ENCODE results near the gene GPR18.

Gene GPR18

GRCh38 chr13:99258210-99258860 lies at the start of gene GPR18:
GPR18 (minus strand) TSS chr13:99258379; CDS start chr13:99255872, 2,507 bp downstream.
- DNase-seq (ENCODE audit: low read depth, low spot score): no peak

DNA sequence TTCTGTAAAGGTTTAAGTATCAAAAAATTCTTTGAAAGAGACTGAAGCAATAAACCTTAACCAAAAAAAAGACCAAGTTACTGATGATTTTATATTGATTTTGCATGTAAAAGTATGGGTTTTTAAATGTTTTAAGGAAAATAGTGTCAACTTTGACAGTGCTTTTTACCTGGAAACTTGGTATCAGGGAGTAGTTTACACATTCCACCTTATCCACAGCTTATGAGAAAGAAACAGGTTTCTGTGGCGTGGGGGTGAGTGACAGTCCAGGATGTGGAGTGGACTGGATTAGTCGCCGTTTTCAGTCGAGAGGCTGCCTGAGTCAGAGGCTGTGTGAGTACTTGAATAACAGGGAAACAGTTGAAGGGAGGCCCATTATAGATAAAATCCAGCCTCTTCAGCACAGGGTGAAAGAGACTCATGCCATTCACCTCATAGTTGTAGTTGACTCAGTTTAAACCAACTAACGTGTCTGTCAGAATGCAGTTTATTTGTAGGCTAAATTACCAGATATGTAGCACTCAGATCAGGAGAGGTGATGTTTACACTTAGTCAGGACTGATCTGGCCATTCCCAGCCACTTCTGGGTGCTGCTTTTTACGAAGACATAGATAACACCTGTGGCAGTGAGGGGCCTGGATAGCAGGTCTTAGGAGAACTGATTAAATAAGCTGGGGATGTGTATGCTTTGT lies 49.6 kb upstream of the GPR18 start:
- no peak for DNase-seq (ENCODE audit: low read depth, low spot score)

DNA sequence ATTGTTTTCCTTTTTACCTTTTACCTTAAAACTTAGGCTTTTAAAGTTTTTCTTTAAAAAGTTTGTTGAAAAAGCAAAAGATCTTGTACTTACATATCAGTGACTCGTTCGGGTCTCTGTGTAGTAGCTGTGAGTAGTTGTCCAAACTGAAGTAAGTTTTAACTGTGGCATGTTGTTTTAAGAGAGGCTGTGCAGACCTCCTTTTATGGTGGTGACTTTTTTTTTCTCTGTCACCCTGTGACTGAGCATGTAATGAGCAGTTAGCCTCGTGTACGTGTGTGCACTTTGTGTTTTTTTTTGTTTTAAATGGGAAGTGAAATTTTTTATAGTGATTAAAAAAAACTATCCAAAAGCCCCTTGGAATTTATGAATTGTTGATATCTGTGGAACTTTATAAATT lies 49.1 kb upstream of the GPR18 start, which contains the start of gene GPR183:
TSS of gene GPR183 (minus strand) at position 153 of the 400 bp plus-strand sequence. CDS start 11,254 bp downstream, outside the sequence.
- no peak for DNase-seq (ENCODE audit: low read depth, low spot score)

- DNase-seq (ENCODE audit: low read depth, low spot score): no peak
Observed at GRCh38 chr13:99305566-99305965, 47.4 kb upstream of the GPR18 start.

DNA sequence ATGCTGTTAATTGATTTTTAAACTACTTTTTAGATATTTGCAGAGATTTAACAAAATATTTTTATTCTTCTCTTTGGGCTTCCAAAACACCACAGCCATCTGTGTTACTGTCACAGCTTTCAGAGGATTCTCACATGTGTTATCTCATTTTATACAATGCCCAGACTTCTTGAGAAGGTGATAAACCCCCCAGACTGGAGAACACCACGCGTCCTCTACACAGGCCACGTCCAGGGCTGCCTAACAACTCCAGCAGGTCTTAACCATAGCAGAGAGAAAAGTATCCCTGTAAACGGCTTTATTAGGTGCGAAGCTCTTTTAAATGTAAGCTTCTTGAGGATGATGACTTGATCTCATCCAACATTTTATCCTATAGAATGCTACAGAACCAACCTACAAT lies 47.0 kb upstream of the GPR18 start:
- DNase-seq (ENCODE audit: low read depth, low spot score): no peak

DNA sequence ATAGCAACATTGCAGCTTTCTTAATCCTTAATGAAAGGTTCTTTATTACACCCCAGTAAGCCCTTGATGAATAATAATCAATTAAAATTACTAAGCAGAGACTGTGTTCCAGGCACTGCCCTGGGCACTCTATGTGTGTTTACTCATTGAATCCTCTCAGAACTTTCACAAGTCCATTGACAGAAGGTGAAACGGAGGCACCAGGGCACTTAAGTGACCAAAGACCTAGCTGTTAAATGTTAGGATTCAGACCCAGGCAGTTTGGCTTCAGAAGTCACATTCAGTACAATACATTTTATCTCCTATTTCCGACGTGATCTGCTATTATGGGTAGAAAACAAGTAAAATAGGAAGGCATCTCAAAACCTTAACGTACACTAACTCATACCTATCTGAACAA lies 46.4 kb upstream of the GPR18 start:
- no peak for DNase-seq (ENCODE audit: low read depth, low spot score)

GRCh38 chr13:99303863-99304521 lies 45.8 kb upstream of the GPR18 start:
- no peak for DNase-seq (ENCODE audit: low read depth, low spot score)

GRCh38 chr13:99302637-99303505 lies 44.7 kb upstream of the GPR18 start:
- no peak for DNase-seq (ENCODE audit: low read depth, low spot score)

DNA sequence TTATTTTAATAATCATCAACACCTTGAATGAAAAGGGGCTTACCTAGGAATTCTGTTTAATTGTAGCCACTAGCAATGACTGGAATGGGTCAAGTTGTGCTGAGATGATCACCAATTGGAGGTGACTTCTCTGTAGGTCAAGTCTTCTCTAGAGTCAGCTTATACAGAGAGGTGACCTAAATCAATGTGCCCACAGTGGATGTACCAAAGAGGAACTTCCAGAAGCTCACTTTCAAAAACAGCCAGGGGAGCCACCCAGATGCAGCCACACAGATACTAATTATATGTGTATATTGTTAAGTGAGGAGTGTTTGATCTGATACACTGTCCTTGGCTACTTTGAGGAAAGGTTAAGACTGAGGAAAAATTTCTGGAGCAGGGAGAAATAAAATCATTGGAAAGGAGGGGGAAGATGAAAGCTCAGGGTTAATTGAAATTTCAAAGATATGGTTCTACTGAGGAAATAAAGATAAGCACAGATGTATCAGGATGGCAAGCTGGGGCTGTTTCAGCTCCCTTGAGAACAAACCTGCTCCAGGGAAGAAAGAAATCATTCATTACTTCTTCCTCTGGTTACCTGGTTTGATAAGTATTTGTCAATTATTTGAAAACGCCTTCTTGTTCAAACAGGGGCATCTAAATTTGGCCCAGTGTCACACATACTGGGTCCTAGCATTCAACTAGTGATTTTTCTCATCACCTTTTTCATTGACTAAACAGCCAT lies 43.9 kb upstream of the GPR18 start:
- DNase-seq (ENCODE audit: low read depth, low spot score): no peak

- no peak for DNase-seq (ENCODE audit: low read depth, low spot score)
Observed at GRCh38 chr13:99301056-99301838, 43.1 kb upstream of the GPR18 start.

GRCh38 chr13:99299920-99300341 lies 41.8 kb upstream of the GPR18 start:
- no peak for DNase-seq (ENCODE audit: low read depth, low spot score)

DNA sequence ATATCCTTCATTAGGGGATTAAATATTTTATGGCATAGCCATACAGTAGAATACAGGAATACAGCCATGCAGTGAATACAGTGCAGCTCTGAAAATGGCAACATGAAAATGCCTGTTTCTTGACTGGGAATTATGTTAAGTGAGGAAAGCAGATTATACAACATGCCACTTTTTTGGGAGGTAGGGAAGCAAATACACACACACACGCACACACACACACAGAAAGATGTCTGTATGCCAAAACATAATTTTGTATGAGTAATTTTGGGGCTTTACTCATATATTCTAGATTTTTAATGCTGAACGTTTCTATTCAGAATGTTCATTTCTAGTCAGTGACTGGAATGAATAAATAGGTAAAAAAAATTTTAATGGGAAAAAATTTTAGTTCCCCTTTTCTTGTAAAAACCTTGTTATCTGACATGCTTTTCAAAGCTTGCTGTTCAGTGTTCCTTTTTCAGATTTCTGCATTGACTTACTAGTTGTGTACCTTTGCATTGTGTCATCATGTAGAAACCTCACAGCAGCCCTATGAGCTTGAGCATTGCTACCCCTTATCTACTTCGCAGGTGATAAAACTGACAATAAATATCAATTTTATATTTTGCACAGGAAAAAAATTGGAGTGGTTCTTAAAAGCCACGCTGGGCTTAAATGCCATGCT lies 41.2 kb upstream of the GPR18 start:
- DNase-seq (ENCODE audit: low read depth, low spot score): no peak

DNA sequence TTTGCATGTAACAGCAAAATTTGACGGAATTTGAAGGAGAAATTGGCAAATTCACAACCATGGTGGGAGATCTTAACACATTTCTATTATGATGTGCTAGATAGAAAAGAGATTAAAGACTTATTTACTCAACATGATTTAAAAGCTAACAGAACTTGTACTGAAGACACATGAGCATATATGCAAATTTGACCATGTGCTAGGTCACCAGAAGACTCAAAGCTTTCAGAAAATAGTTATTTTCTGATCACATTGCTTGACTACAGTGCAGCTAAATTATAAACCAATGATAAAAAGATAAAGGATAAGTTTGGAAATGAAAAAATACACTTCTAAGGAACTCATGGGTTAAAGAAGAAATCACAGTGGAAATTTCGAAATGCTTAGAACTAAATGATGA lies 39.9 kb upstream of the GPR18 start:
- DNase-seq (ENCODE audit: low read depth, low spot score): no peak

DNA sequence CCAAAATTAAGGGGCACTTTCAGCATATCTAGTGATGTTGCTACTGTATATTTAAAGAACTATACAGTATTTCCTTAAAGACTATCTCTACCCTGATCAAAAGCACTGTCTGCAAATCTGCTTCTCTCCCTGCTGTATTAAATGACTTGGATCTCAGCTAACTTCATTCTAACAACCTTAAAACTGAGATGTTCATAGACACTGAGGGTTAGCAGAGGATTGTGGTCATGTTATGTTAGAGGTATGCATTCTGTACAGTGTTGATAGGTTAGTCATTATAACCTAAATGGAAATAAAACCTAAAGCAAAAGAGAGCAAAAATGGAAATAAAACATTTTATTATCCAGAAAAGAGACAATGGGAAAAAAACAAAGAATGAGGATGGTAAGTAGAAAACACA lies 39.2 kb upstream of the GPR18 start:
- no peak for DNase-seq (ENCODE audit: low read depth, low spot score)

GRCh38 chr13:99296398-99296797 lies 38.2 kb upstream of the GPR18 start:
- no peak for DNase-seq (ENCODE audit: low read depth, low spot score)

DNA sequence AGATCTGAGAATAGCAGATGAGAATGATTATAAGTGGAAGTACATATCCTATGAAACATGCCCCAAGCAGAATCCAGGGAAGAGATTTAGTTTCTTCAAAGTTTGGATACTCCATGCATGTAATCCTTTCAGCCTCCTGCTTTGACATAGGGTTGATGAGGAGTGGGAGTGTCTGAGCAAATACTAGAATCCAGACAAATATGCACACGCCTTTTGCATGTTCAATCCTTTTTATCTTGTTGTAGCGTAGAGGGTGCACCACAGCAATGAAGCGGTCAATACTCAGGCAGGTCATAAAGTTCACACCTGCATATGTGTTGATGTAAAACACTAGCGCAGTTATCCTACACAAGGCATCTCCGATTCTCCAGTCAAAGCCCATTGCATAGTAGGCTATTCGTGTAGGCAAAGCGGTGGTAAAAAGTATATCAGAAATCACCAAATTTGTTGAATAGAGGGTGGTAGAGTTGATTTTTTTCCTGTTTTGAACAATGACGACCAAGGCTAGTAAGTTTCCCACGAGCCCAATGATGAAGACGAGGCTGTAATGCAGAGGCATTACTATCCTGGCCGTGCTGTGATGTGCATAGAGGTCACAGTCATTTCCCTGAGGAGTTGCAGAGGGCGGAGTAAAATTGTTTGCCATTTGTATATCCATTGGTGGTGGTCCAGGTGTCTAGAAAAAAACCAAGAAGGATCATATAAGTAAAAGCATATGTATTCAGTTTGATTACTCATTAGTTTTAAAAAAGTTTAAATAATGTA lies 37.5 kb upstream of the GPR18 start:
- DNase-seq (ENCODE audit: low read depth, low spot score): no peak

DNA sequence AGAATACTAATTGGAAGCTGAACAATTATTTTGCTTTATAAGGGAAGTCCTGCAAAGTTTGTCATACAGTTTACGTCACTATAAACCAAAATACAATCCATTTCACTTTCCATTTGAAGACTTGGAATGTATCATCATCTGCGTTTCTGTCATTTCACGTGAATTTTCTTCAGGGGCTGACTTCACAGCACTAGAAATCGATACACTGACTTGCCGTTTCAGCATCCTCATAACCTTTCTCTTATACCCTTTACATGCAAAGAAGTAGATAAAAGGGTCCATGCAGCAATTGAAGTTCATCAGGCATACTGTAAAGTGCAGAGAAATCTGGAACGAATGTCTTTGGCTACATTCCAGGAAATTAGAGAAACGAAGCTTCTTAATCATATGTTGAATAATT lies 36.8 kb upstream of the GPR18 start:
- no peak for DNase-seq (ENCODE audit: low read depth, low spot score)

GRCh38 chr13:99294198-99294597 lies 36.0 kb upstream of the GPR18 start:
- DNase-seq (ENCODE audit: low read depth, low spot score): no peak

- DNase-seq (ENCODE audit: low read depth, low spot score): no peak
Observed at GRCh38 chr13:99293178-99293577, 35.0 kb upstream of the GPR18 start.

Data from smooth muscle cell of the brain vasculature (primary cell).